T-helper 2 cell (primary cell): ENCODE measurements around the gene CXCR4.
A peak's percentile ranks its signal among the peaks of the same experiment; 100 is the strongest.
"Not testable (repeated sequence)": the region's sequence is repeated elsewhere in the genome, so short reads cannot be mapped to it uniquely, and the experiment has no call there.

ENCODE experiments used
- DNase-seq, 5 experiments: peaks; one replicate each; pipeline versions ENCODE4 v3.0.0 to v3.0.0-alpha.2; 2012 to 2022

The CXCR4 gene

DNA sequence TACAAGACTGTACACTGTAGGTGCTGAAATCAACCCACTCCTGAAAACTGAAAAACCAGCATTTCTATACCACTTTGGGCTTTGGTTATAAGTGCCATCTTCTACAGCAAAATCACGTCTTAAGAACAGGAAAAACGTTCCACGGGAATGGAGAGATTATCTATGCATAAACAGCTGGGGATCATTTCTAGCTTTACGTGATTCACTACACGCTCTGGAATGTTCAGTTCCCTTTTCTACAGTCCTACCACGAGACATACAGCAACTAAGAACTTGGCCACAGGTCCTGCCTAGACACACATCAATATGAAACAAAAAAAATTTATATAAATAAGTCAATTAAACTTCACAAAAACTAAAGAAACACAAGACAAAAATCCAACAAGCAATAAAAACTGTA is 3.6 kb downstream of the CXCR4 start:
- no peak for DNase-seq

DNA sequence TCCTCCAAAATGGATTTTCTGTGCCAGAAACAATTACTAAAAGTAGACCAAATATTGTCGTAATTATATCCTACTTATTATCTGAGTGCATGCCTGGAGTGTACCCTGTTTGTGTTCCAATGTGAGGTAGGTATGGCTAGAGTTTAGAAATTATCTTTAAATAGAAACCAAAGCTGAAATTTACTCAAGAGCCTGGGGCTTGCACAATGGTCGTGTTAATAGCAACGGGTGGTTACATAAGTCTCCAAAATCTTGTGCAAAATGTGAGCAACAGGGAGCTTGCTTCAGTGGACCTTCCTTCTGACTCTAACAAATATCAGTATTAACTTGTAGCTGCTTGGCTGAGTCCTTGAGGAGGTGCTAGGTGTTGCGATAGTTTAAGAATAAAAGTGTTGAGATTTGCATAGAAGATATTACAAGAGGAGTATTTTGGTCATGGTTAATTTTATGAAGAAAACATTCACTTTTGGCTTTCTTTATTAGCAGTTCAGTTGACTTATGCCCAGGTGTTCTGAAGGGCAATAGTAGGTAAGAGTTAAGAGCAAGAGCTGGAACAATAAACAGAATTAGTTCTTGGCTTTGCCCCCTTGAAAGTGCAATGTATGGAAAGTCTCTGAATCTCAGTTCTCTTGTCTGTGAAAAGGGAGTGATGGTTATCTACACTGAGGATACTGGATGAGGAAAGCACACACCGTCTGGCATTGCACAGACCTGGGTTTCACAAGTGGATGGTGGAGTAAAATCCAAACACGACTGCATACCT is 4.6 kb downstream of the CXCR4 start:
- DNase-seq = peak in 2 of 5 experiments; percentile 47 to 50

DNA sequence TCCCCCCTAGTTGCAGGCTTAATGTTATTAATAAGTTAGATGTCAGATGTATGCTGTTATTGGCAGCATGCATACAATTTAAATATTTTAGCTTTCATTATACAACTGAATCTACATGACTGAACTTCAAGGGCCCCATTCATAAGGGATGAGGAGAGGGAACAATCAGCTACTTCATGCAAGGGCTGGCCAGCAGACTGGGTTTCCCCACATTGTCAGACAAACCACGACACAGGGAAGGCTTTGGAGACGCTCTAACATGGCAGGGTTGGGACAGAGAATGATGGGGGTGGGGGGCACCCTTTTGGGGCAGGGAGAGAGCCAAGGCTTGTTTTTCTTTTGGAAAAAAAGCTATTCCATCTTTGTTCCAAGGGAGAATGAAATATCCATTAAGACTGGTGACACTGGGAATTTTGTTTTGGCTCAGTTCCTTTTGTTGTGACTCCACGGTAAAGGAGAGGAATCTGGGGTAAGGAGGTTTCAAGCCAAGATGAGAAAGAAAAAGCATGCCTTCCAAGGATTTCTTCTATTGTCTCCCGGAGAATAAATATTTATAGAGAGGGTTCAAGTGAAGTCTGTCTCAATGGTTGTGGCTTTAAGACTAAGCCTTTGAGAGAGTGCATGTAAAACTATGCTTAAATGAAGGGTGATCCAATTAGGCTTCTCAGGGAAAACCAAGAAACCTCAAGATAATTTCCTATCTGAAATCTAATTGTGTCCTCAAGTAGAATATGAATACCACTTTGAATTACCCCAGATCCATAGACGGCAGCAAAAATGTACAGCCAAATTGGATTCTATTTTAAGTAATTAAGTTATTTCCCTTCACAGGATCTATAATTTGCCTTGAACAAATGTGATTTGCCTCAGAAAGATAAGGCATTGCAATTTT is 5.4 kb downstream of the CXCR4 start:
- DNase-seq = peak in 1 of 5 experiments; percentile 47

DNA sequence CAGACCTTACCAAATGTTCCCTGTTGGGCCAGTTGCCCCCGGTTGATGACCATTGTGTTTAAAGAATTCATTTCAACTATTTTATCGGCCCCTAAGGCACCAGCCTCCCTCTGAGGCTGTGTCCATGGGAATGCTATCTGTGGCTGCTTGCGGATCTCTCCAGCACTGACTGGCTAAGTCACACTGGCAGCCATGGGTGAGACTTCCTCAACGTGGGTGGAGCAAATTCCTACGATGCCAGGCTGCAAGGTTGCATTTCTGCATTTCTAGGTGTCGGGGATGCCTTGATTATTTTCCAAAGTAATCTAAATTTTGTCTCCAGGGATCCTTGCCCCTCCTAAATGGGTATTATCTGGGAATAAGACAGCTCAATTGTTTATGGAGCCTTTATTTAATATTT is 6.2 kb downstream of the CXCR4 start:
- no peak for DNase-seq

DNA sequence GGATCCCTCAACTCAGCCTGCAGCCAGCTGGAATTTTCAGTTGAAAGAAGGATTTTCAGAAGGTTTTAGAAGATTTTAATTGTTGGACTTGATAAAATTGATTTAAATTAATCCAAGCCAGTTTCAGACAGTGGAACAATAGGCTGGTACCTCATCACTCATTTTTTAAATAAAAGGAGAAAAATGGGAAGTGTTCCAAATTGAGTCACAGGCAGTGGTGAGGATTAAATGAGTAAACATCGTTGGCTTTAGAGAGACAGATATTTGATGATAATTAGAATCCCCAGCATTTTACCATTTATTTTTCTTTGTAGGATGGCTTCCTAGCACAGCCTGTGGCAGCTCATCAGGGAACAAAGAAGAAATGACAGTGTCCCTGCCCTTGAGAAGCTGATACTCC is 7.4 kb downstream of the CXCR4 start:
- no peak for DNase-seq

DNA sequence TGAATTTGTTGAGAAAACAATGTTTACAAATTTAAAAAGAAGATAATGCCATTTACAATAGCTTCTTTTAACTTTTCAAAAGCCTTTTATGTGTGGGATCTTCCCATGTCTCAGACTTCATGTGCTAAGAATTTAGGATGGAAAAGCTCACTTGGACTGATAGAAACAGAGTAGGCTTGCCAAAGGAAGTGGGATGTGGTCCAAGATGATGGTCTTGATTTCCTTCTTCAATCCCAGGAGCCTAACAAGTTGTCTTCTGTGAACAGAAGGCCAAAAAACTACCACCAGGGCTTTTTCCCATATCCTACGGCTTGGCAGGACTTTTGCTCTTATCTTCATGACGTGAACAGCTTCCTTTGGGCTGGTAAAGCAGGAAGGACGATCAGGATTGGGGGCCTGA is 9.5 kb downstream of the CXCR4 start:
- DNase-seq = no peak

DNA sequence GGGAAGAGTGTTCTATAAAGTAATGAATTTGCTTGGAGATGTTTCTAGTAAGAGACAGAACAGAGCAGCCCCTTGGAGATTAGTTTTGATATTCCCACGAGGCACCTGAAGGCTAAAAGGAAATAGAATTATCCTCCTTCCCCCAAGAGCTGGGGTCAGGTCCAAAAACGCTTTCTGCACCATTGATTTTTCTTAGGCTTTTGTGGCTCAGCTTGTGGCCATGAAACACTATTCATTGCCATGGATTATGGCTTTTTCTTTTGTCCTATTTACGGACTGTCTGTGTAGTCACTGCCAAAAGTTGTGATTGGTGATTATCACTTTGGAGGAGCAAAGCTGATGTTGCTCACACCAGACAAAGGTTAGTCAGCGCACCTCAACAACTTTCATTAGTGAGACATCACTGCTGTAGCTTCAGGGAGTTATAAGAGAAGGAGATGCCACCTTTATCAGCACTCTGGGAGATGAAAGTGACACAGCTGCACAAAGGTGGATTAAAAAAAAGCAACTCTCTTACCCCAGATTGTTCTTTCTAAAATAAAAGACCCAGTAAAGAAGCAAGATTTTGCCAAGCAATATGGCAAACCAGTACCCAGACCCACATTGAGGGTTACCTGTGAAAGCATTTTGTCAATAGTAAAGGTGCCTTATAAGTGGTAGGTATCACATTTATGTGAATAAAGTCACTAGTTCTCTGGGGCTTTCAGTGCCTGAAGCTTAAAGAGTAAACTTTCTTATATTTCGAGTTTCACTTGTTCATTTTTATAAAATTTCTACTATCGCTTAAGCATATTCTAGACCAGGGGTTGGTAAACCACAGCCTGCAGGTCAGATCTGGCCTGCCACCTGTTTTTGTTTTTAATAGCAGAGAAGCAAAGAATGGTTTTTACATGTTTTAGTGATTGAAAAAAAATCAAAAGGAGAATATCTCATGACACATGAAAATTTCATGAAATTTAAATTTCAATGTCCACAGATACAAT is 10.6 kb downstream of the CXCR4 start:
- no peak for DNase-seq

DNA sequence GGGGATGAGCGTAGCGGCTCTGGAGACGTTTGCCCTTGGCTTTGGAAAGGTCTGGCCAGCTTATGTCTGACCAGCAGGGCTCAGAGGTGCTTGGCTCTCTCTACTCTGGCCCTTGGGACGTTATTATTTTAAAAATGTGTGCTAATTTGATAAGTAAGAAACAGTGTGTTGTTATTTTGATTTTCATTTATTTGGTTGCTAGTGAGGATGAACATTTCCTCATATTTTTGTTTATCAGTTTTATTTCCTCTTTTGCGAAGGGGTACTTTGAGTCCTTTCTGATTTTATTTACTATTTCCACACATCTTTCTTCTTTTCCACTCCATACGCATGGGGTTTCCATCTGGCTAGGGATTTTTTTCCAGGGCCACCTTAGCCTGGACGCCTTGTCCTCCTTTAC is 11.4 kb downstream of the CXCR4 start:
- no peak for DNase-seq

DNA sequence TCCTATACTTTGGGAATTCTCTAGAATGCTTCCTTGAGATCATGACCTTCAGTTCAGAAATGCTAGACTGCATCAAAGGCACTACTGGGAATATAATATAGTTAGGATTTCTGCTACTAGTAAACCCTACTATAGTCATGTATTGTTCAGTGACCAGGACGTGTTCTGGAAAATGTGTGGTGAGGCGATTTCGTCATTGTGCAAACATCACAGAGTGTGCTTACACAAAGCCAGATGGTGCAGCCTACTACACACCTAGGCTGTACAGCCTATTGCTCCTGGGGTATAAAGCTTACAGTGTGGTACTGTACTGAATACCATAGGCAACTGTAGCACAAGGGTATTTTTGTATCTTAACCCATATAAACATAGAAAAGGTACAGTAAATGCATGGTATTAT is 13.0 kb downstream of the CXCR4 start:
- DNase-seq = no peak

DNA sequence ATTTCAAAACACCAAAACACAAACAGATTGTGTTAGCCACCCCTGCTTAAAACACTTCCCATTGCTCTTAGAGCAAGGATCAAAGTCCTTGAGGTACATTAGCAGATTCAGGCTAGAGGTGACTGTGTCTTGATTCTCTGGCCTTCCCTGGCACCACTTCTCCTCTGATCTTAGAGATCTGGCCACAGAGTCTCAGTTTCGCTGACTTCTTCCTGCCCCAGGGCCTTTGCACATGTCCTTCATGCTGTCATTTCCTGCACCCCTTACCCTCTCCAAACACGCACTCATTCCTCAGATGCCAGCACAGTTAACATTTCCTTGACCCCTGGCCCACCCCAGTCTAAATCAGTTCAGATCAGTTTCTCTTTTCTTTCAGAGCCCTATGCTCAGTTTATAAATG is 16.9 kb downstream of the CXCR4 start:
- peak in 1 of 5 experiments; percentile 55 for DNase-seq

DNA sequence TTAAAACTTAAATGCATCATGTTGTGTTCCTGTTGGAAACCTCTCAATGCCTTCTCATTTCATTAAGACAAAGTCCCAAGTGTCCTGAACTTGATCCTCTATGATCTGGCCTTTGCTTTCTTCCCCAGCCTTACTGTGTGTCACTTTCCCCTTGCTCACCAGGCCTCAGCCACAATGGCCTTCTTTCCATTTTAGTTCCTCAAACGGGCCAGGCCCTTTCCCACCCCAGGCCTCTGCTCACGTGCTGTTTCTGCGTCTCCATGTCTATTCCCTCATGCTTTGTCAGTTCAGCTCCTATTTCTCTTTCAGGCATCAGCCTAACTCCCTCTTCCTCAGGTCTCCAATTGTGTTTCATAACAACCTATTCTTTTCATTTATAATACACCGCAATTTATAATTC is 19.5 kb downstream of the CXCR4 start:
- no peak for DNase-seq

DNA sequence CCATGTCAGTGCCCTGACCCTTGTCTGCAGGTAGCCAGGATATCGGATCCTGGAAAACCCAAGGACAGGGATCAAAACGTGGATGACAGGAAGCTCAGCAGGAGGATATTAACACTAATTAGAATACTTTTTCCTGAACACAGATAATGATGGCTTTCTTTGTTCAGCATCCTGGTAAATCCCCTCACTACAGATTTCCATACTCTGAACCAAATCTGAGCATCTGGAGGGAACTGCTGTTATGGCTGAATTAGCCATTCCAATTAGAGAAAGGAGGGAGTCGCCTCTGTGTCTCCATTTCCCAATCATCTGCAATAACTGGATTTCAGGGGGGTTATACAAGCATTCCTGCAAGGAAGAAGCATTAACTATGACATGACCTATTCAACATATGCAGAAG is 24.4 kb downstream of the CXCR4 start:
- no peak for DNase-seq

DNA sequence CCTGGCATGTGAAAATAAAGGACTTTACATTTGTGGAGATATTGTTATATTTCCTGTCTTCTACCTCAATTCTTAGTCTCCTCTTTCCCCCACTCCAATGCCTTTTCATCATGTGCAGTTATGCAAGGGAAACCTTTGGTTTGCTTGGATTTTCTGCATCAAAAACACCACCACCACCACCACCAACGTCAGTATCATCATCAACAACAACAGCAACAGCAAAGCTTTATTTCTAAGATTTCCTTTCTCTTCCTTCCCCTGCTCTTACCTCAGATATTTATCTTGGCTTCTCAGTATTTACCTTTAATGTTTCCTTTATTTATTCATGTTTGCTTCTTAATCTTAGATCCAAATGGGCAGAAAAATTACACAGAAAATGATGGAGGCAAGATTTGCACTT is 26.1 kb downstream of the CXCR4 start:
- peak in 1 of 5 experiments; percentile 57 for DNase-seq

DNA sequence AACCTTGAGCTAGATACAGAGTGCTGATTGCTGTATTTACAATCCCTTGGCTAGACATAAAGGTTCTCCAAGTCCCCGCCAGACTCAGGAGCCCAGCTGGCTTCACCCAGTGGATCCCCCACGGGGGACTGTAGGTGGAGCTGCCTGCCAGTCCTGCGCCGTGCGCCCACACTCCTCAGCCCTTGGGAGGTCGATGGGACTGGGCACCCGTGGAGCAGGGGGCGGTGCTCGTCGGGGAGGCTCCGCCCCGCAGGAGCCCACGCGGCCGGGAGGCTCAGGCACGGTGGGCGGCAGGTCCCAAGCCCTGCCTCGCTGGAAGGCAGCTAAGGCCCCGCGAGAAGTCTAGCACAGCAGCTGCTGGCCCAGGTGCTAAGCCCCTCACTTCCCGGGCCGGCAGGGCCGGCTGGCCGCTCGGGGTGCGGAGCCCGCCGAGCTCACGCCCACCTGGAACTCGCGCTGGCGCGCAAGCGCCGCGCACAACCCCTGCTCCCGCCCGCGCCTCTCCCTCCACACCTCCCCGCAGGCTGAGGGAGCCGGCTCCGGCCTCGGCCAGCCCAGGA is 30.0 kb downstream of the CXCR4 start:
- not testable (repeated sequence) for DNase-seq

DNA sequence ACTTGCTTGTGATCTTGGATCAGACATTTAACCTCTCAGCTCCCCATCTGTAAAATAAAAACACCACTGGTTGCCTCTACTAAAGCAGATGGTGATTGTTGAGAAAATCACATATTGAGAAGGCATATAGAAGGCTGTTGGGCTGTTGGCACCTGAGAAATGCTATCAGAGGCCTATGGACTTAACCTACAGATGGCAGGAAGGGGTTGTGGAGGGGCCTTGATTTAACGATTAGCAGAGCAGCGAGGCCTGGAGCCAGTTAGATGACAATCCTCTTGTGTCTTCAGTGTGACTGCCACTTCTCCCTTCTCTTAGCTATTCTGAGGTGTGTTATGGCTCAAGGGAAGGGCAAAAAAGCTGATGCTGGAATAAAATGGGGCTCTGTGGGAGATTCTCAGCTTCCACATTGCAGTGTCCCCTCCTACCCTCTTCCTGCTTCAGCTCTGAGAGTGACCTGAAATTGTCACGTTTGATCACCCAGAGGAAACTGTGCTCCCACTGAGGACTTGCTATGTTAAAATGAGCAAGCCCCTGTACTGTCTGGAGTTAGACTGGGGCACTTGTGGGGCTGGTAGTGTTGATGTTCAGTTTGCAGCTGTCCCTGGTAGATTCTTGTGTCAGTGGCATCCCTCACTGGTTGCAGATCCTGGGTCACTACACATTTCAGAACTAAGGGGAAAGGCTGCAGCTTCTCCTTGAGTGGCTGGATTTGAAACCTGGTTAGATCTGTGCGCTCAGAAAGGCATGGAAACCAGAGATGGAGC is 31.5 kb downstream of the CXCR4 start:
- peak in 1 of 5 experiments; percentile 30 for DNase-seq

DNA sequence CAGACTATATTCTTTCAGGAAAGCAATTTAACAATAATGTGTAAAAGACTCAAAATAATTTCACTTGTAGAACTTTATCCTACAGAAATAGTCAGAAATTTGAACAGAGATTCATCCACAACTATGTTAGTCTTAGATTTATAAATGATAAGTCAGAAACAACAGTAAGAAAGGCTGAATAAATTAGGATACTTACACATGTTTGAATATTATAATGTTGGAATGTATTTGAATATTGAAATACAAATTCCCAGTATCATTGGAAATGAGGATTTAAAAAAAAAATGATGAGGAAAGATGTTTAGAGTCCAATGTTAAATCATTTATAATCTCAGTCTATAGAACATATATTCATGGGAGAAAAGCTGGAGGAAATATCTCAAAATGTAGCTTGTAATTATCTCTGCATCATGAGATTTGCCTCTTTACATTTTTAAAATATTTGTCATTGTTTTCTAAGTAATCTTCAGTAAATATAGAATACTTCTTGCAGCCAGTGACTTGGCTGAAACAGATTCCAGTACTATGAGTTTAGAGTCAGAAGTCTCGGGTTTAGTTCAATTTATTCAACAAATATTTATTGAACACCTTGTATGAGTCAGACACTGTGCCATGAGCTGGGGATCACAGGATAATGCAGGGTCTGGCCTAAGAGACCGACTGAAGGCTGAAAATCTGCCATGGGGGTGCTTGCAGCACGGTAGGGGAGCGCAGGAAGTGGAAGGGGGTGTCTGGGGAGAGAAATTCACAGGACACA is 32.3 kb downstream of the CXCR4 start:
- DNase-seq = no peak

DNA sequence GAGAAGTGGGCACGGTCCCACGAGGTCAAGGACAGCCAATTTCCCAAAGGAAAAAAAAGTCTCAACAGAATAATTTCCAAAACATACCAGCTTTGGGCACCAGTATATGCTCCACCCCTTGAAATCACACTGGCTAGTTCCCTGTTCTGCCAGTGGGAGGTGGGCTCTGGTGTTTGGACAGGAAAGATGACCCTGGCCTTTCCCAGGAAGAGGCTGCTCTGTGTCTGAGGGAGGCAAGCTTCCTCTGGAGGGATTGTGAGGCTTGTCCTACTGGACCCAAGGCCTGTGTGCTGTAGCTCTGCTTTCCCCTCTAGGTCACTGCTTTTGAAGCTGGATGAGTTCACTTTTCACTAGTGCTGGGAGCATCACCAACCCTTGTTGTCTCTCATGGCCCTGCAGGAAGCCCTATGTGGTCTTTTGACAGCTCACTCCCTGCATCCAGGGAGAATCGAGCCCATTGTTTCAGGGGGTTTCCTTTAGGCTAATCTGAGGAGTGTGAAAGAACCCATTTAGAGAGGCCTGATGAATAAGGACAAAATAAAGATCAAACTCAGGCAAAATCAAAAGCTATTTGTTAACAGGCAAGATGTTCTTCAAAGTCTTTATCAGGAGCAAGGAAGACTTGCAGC is 36.3 kb downstream of the CXCR4 start:
- no peak for DNase-seq

DNA sequence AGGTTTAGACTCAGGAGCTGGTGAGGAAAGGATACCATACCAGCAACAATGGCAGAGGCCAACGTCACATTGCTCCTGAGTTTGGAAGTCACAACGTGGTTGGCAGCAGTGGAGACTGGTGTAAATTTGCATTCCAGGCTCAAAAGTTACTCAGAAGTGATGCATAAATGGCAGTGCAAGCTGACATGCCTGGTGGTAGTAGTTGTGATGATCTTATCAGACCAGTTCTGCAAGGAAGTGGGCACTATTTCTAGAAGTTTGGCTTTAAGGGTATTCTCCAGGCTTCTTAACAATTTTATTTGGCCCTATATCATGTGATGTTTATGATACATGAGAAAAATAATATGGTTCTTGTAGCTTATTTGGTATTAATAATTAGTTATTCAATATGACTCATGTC is 37.8 kb downstream of the CXCR4 start:
- peak in 2 of 5 experiments; percentile 3 to 64 for DNase-seq

DNA sequence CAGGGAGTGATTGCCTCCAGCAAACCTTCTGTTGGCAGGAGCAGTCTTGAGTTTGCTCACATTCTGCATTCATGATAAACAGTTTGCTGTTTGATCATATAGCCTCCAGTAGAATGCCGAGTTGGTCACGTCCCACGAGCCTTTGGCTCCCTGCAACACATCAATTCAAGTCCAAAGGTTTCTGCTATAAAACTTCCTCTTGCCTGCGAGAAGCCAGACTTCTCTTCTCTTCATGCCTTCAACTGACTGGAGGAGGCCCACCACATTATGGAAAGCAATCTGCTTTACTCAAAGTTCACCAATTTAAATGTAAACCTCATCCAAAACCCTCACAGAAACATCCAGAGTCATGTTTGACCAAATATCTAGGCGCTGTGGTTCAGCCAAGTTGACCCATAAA is 40.8 kb downstream of the CXCR4 start:
- no peak for DNase-seq

DNA sequence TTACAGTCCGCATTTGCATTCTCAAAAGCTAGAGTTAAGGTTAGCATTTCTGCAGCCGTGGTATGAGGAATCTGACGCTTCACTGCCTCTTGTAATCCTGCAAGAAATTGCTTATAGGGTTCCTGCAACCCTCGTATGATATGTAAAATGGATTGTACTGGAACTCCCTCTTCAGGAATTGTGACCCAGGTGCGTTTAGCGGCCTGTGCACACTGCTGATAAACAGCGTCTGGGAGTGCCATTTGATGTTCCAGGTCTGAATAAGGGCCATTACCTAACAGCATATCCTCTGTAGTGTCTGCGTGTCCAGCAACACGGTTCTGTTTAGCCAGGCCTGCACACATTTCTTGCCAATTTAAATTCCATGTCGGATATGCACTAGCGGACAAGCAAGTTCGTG is 42.5 kb downstream of the CXCR4 start:
- DNase-seq = no peak
